IPS-11a (cell line): ENCODE measurements around the gene TNIK.

ENCODE experiments used
- H3K4me3 ChIP-seq: one replicate; pipeline ENCODE4 v1.5.1; 2013; ENCODE audit warnings: low read depth, low read length, control low read depth

Gene TNIK

DNA sequence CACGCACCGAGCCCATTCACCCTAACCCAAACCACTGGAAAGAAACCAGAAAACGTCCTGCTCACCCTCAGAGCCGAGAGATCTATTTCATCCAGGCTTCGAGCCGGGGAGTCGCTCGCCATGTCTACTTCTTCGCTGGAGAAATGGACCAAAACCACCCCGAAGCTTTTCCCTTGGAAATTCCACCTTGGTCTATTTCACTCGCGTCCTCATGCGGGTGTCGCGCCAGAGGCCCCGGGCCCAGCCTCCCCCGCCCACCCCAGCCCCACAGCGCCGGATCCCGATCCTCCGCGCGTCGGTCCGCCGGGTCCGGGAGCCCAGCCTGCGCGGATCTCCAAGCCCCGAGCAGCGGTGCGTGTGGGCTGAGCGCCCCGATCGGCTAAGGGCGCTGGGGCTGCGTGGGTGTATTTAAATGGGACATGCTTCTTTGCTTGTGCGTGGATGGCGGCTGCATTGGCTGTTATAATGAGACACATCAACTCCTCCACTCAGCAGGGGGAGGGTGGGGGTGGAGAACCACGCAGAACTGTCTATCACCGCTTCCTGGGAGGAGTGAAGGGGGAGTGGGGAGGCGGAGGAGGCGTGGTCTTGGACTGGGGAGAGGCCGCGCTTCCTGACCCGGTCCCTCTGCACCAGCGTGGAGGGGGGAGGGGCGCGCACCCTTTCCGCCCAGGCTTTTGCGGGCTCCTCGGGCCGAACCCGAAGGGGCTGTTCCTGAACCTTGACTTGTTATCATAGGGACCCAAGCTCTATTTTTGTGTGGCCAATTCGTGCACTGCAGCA lies at the start of gene TNIK:
Gene TNIK (minus strand): TSS at position 464 of the 783 bp plus-strand sequence. CDS start 342 bp downstream, at position 122.
- H3K4me3 ChIP-seq = peak within 1 kb of the TSS; percentile 82

DNA sequence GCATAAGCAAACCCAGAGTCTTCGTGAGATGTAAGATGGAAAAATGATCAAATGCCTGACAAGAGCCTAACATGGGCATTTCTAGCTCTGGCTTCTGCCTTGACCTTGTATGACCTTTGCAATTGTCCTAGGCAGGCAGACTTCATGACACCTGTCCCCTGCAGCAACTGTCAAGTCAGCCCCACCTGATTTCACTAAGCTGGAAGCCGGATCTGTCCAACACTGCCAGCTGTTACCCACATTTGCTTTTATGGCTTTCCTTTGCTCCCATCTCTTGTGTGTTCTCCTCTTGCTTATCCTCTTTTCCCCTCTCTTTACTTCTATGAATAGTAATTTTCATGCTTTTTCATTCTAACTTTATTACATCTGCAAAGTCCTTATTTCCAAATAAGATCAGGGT lies 48.5 kb upstream of the TNIK start:
- H3K4me3 ChIP-seq = no peak overlapping the region

DNA sequence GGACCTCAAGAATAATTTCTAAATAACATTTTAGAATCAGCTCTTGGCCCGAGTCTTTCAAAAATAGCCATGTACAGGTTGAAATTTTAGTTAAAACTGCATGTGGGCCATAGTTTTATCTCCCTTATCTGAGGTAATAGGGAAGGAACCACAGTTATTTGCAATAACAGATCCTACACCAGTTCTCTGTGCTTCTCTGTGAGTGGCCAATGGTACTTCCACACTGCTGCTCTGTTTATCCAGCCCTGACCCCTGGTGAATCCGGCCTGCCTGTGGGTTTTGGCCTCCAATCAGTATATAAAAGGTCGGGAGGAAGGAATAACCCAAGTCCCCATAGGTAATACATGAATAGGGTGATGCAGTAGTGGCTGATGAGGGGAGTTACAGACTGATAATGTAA lies 48.0 kb upstream of the TNIK start:
- no peak overlapping the region for H3K4me3 ChIP-seq

DNA sequence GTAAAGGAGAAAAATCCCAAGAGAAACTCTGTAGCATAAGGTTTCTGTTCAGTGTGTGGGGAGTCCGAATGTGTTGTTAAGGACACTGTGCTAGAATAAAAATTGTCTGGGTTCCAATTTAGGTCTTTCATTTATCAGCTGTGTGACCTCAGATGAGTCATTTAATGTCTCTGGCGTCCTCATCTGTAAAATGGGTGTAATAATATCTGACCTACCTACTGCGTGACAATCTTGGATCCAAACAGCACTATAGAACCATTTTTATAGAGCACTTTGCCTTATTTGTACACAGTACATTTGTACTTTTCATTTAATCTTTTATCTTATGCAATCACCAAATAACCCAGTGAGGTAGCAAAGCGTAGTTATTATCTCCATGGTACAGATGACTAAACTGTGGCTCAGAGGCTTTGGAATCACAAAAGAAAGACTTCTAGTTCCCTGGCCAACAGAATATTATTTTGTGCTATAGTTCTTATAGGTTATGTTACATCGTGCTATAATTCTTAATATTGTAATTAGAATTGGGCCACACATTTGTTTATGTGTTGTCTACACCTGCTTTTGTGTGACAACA lies 46.6 kb upstream of the TNIK start:
- H3K4me3 ChIP-seq = no peak overlapping the region

DNA sequence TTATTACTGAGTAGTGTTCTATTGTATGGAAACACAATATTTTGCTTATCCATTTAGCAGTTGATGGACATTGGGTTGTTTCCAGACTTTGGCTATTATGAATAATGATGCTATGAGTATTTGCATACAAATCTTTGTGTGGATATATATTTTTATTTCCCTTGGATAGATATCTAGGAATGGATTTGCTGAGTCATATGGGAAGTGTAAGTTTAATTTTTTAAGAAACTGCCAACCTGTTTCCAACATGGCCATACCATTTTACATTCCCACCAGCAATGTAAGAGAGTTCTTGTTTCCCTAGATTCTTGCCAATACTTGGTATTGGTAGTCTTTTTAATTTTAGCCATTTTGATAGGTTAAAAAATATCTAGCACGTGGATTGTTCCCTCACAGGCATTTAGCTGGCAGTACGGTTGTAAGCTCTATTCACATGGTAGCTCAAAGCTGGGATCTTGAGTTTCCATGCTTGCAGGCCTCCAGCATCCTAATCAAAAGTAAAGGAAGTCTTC lies 45.7 kb upstream of the TNIK start:
- H3K4me3 ChIP-seq = no peak overlapping the region

DNA sequence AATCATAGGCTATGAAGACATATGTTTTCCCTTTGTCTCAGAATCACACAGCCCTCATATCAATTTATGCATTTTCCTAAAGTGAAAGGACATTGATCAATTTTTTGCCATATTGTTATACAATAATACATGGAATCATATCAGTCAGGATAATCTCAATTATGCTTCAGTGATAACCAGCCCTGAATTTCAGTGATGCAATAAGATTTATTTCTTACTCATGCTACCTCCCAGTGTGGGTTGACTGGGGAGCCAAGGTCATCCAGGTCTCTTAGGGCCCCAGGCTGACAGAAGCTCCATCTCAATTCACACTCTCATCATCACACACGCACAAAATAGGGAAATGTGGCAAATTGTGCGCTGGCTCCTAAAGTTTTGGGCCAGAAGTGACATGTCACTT lies 44.2 kb upstream of the TNIK start:
- no peak overlapping the region for H3K4me3 ChIP-seq

DNA sequence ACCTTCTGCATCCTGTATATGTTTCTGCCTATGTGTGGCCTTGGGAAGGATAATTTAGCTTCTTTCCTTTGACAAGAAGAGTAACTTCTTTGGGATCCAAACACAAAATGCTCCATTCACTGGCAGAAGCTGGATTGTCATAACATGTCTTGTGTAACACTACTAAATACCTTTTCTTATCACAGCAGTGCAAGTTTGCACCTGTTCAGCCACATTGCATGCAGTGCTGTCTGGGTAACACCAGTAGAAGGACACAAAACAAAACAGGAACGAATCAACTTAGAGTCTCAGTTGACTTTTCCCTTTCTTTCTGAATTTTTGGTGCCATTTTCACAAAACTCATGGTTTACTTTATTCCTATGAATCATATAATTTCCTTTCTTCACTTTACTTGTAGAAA lies 43.6 kb upstream of the TNIK start:
- no peak overlapping the region for H3K4me3 ChIP-seq

DNA sequence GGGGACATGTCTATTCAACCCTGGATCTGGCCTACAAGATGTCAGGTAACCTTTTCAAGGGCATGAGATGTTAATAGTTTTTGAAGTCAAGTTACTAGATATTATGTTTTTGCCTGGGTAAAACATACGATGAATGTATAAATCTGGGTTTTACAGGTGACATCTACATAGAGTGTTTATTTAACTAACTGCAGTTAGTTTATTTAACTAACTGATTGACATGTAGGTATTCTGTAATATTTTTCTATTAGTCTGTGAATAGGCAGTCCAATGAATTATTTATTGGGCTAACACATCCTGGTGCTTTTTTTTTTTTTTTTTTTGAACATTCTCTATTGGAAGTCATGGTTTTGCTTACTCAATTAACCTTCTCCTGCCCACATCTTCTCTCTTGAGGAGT lies 38.7 kb upstream of the TNIK start:
- no peak overlapping the region for H3K4me3 ChIP-seq

DNA sequence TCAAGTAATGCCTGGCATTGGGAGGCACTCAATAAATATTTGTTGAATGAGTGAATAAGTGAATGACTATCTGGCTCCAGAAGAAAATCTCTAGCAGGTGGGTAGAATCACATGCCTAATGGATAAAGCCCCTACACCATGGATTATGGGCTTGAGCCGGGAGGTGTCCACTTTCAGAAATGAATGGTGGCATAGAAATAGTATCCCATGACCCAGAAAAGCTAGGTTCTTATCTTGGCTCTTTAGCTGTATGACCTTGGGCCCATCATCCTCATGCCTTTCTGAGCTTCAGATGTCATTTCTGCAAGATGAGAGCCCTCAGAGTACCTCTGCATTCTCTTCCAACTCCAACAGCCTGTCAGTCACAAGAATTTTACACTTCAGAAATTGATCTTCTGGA lies 37.3 kb upstream of the TNIK start:
- no peak overlapping the region for H3K4me3 ChIP-seq

DNA sequence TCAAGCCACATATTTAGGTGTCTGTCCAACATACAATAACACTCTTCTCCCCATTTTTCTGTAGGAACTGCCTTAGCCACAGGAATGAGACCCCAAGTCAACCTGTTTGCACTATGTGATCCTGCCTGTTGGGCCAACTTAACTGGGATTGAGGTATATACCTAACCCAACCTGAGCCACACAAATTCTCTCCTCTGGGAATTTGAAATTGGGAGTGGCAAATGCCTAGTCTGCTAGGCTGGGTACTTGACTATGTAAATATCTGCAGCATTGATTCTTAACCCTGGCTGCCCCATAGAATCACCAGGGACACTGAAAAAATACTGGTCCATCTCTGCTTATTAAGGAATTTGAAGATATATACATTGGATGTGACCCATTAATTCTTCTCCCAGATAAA lies 35.2 kb upstream of the TNIK start:
- no peak overlapping the region for H3K4me3 ChIP-seq

DNA sequence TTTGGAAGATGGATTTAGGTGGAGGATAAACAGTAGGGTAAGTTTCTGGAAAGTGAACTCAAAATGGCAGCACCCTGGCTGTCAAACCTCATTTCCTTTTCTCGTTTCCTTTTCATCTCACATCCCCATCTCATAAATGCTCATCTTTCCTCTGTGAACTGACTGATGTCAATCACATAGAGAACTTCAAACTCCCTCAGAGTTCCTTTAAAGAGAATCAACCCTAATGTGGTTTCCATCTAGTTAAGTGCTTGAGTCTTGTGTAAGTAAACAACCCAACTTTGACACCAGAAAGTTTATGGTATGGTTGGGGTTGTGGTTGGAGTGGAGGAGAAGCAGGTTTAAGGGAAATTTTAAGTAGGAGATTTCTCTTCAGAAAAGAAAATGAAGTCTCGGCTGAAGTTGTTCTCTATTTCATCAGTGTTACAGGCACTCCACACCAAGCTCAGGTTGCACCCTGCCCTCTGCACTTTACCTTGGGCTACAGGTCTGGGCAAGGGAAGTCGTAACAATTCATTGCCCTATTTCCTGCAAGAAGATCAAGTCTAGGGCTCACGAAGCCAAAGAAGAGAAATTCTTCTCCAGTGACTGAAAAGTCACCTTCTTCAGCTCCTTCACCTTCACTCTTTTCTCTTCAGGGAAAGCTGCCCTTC lies 34.4 kb upstream of the TNIK start:
- H3K4me3 ChIP-seq = no peak overlapping the region

DNA sequence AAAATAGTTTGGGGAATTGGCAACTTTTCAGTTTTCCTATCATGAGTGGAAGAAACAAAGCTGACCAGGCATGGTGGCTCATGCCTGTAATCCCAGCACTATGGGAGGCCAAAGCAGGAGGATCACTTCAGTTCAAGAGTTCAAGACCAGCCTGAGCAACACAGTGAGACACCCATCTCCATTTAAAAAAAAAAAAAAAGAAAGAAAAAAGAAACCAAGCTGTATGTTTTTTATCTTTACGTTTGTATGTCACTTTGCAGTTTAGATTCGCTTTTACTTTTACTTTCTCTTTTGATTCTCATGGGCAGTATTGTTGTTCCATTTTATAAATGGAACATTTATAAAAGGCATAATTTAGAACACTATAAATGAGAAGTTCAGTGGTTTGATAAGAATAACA lies 31.2 kb upstream of the TNIK start:
- H3K4me3 ChIP-seq = no peak overlapping the region

DNA sequence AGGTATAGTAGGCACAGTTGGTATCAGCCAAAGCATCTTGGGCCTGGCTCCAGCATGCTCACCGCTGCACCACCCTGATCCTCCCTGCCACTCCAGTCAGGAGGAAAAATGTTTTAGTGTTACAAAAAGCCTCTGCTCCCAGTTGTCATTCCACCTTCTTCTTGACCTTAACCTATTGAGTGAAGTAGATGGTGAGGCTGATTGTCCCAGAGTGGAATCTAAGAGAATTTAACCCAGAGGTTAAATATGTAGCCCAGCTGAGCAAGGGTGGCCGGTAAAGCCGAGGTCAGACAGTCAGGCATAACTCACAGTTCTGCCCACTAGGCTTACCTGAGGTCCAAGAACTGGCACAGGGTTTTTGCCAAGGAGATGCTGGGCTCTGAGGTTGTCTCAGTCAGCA lies 30.7 kb upstream of the TNIK start:
- H3K4me3 ChIP-seq = no peak overlapping the region

DNA sequence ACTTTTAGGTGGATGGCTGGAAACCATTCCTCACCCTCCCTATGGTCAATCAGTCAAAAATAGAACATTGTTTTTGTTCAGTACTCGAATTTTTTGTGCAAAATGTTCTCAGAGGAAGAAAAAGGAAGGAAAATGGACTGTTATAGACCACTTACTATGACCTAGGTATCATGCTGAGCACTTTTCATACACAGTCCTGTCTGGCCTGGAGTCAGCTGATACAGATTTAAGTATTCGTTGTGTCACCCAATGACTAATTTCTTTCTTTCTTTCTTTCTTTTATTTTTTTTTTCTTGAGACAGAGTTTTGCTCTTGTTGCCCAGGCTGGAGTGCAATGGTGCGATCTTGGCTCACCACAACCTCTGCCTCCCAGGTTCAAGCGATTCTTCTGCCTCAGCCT lies 29.1 kb upstream of the TNIK start:
- no peak overlapping the region for H3K4me3 ChIP-seq

DNA sequence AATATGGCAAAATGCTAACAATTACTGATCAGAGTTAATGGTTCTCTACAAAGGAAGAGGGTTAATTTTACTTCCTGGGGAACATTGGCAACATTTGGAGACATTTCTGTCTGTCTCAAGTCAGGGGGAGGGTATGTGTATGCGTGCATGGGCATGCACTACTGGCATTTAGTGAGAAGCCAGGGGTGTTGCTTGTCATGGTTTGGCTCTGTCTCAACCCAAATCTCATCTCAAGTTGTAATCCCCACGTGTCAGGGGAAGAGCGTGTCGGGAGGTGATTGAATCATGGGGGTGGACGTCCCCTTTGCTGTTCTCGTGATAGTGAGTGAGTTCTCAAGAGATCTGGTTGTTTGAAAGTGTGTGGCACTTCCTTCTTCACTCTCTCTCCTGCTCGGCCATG lies 28.3 kb upstream of the TNIK start:
- no peak overlapping the region for H3K4me3 ChIP-seq

DNA sequence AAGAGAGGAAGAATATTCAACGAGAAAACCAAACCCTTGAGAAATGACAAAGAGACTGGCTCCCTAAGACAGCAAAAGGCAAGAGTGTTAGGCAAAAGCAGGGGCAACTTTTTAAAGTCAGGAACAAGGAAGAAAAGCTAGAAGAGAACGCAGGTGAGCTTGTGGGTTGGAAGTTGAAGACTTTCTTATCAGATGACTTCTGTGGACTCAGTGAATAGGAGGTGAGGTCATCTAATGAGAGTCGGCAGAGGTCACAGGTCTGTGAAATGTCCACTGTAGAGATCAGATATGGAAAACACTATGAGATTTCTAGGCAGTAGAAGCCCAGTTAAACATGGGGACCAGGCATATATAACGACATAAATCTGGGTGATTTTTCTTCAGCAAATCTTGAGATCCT lies 27.2 kb upstream of the TNIK start:
- no peak overlapping the region for H3K4me3 ChIP-seq

DNA sequence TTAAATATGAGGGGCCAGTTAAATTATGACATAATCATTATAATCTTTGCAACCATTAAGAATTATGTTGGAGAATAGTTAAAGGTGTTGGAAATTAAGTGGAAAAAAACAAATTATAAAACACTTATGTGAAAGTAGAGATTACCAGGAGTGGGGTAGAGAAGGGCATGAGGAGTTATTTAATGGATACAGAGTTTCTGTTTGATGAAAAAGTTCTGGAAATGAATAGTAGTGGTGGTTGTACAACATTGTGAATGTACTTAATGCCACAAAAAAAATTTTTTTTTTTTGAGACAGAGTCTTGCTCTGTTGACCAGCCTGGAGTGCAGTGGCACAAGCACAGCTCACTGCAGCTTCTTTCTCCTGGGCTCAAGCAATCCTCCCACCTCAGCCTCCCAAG lies 25.1 kb upstream of the TNIK start:
- H3K4me3 ChIP-seq = no peak overlapping the region

DNA sequence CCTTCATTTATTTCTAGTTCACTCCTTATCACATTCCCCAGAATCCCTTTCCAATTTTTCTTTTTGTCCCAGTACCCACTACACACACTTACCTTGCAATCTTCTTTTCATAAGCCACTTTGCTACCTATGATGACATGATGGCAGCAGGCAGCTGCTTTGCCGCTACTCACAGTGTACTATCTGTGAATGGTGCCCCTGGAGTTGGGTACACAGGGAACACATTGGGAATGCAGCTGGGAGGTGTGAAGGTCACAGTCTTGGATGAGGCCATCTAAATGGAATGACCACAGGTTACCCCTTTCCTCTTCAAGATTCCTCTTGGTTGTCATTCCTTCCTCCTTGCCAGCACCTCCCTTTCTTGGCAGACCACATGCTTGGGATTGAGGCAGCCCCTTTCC lies 20.8 kb upstream of the TNIK start:
- no peak overlapping the region for H3K4me3 ChIP-seq

DNA sequence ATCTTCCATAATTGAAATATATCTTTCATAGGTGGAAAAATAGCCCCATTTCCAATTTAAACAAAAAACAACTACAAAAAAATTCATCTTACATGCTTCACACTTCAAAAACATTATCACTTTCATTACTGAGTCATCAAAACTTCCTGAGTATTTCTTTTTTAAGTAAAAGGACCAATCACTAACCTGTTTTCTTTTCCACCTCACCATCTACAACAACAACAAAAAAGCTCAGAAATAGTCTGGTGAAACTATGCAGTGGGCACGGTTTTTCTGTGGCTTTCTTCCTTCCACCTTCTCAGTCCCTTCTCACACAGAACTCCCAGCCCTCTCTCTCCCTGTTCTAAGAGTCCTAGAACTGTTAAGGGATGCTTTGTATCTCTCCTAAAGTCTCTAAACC lies 20.3 kb upstream of the TNIK start:
- no peak overlapping the region for H3K4me3 ChIP-seq

DNA sequence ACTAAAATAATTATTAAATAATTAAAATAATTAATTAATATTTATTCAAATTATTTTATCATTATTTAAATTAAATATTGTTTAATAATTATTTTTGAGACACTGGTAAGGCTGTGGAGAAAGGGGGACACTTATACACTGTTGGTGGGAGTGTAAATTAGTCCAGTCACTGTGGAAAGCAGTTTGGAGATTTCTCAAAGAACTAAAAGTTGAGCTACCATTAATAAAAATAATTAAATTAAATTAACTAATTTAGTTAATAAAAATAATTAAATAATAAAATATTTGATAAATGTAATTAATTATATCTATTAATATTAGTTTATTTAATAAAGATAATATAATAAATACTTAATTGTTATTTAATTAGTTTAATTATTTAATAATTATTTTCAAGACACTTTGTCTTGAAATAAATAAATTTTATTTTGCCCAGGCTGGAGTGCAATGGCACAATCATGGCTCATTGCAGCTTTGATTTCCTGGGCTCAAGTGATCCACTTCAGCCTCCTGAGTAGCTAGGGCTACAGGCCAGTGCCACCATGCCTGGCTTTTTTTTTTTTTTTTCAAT lies 16.4 kb upstream of the TNIK start:
- no peak overlapping the region for H3K4me3 ChIP-seq

DNA sequence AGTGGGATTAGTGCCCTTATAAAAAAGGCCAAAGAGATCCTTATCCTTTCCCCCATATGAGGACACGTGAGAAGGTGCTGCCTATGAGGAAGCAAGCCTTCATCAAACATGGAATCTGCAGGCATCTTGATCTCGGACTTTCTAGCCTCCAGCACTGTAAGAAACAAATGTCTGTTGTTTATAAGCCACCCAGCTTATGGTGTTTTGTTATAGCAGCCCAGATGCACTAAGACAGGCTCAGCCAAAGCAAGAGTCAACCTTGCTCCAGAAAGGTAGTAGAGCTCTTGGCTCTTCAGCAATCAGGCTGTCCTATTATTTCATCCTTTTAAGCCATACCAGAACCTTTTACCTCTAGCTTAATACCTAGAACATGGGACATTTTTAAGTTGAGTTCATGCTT lies 12.3 kb upstream of the TNIK start:
- no peak overlapping the region for H3K4me3 ChIP-seq

DNA sequence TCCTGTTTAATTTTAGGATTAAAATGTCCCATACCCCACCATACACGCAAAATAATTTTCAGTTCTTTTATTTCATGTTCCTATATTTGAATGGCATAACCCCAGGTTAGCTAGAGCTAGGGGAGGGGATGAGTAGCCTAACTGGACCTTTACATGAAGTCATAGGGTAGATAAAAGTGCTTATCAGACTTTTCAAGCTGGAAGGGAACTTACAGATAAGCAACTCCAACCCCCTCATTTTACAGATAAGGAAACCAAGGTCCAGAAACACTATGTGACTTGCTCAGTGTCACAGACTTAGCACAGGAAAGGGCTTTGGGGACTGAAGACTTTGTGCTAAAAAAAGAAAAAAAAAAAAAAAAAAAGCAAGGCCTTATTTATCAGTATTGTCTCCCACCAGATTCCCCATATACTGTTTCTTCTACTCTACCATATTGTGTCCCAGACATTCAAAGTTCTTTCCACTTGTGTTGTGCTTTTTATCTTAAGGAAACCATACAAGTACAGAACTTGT lies 10.6 kb upstream of the TNIK start:
- no peak overlapping the region for H3K4me3 ChIP-seq
